GM18499 (cell line): ENCODE data around the gene SOX1.

Source experiments
- ATAC-seq: cut with Tn5 transposase; IDR thresholded peaks from one replicate; pipeline ENCODE4 v1.9.1; 2021; ENCODE audit warnings: moderate number of reproducible peaks; ENCODE audit not compliant: insufficient read depth, unreplicated experiment

SOX1 gene

GRCh38 chr13:112103961-112104880 lies 37.3 kb downstream of the SOX1 start:
- no peak for ATAC-seq

GRCh38 chr13:112104881-112105234 lies 37.9 kb downstream of the SOX1 start:
- ATAC-seq: no peak

- ATAC-seq: no peak
Observed at GRCh38 chr13:112105244-112105681, 38.3 kb downstream of the SOX1 start.

- no peak for ATAC-seq
Observed at GRCh38 chr13:112105892-112106291, 38.9 kb downstream of the SOX1 start.

GRCh38 chr13:112106478-112107141 lies 39.7 kb downstream of the SOX1 start:
- no peak for ATAC-seq

GRCh38 chr13:112107289-112107688 lies 40.3 kb downstream of the SOX1 start:
- ATAC-seq: no peak

GRCh38 chr13:112110479-112110878 lies 43.5 kb downstream of the SOX1 start:
- no peak for ATAC-seq

- ATAC-seq: no peak
Observed at GRCh38 chr13:112111239-112111857, 44.4 kb downstream of the SOX1 start.

GRCh38 chr13:112112534-112113276 lies 45.8 kb downstream of the SOX1 start:
- no peak for ATAC-seq

- ATAC-seq: no peak
Observed at GRCh38 chr13:112113348-112113747, 46.4 kb downstream of the SOX1 start.

- ATAC-seq: no peak
Observed at GRCh38 chr13:112113851-112114250, 46.9 kb downstream of the SOX1 start.

GRCh38 chr13:112114391-112114790 lies 47.4 kb downstream of the SOX1 start:
- ATAC-seq: no peak

GRCh38 chr13:112115403-112116091 lies 48.6 kb downstream of the SOX1 start:
- no peak for ATAC-seq

GRCh38 chr13:112116187-112116950 lies 49.4 kb downstream of the SOX1 start:
- no peak for ATAC-seq

GRCh38 chr13:112117258-112117954 lies 50.5 kb downstream of the SOX1 start:
- no peak for ATAC-seq

- ATAC-seq: no peak
Observed at GRCh38 chr13:112117955-112118302, 51.0 kb downstream of the SOX1 start.

- no peak for ATAC-seq
Observed at GRCh38 chr13:112118451-112119064, 51.6 kb downstream of the SOX1 start.
